HepG2 (cell line): ENCODE data around the gene LEAP2. TPM values are rescaled to one million over a fixed set of nuclear protein-coding genes. Genes with fewer than 3 reads are reported as not detected.
A peak's percentile ranks its signal among the peaks of the same experiment; 100 is the strongest.

Source experiments
- ARHGAP35 ChIP-seq: sonication (generic); formaldehyde crosslinking; IDR thresholded peaks from 2 replicates; pipeline ENCODE4 v1.9.0; 2022; ENCODE audit warnings: mild to moderate bottlenecking, inconsistent platforms, moderate library complexity, missing genetic modification reagents, borderline replicate concordance
- FOSL1 ChIP-seq: sonication (generic); formaldehyde crosslinking; IDR thresholded peaks from 2 replicates; pipeline ENCODE4 v1.9.0; 2021; ENCODE audit warnings: missing genetic modification reagents, borderline replicate concordance
- FOXO1 ChIP-seq: sonication (generic); formaldehyde crosslinking; IDR thresholded peaks from 2 replicates; pipeline ENCODE4 v1.4.0; 2020; ENCODE audit warnings: missing genetic modification reagents
- HOXD1 ChIP-seq: sonication (generic); formaldehyde crosslinking; IDR thresholded peaks from 2 replicates; pipeline ENCODE4 v1.5.0; 2020; ENCODE audit warnings: missing genetic modification reagents
- ISX ChIP-seq: sonication (generic); formaldehyde crosslinking; conservative IDR thresholded peaks from 2 replicates; pipeline ENCODE4 v1.5.0; 2020; ENCODE audit warnings: missing genetic modification reagents
- NFIB ChIP-seq: sonication (generic); formaldehyde crosslinking; IDR thresholded peaks from 2 replicates; pipeline ENCODE4 v1.9.0; 2021; ENCODE audit warnings: missing genetic modification reagents, mild to moderate bottlenecking, borderline replicate concordance
- RAD21 ChIP-seq: fragments of 450-650 bp; formaldehyde crosslinking; IDR thresholded peaks from 2 replicates; pipeline ENCODE4 v1.5.0; 2020; ENCODE audit warnings: mild to moderate bottlenecking
- REL ChIP-seq: sonication (generic); formaldehyde crosslinking; conservative IDR thresholded peaks from 2 replicates; pipeline ENCODE4 v1.8.0; 2022; ENCODE audit warnings: mild to moderate bottlenecking, missing genetic modification reagents, moderate library complexity
- SUZ12 ChIP-seq: fragments of 150-350 bp; IDR thresholded peaks from 2 replicates; pipeline ENCODE4 v1.6.1; 2014; ENCODE audit warnings: low read depth, low read length
- ZFX ChIP-seq: sonication (generic); formaldehyde crosslinking; IDR thresholded peaks from 2 replicates; pipeline ENCODE4 v1.4.0; 2020; ENCODE audit warnings: mild to moderate bottlenecking, low read depth, missing genetic modification reagents, moderate library complexity
- ZNF7 ChIP-seq: IDR thresholded peaks from 2 replicates; pipeline ENCODE4 v1.6.1; 2016; ENCODE audit warnings: missing biosample characterization, missing genetic modification reagents
- ZNF709 ChIP-seq: sonication (generic); formaldehyde crosslinking; IDR thresholded peaks from 2 replicates; pipeline ENCODE4 v1.5.0; 2020; ENCODE audit warnings: mild to moderate bottlenecking, missing genetic modification reagents
- ZNF777 ChIP-seq: sonication (generic); formaldehyde crosslinking; IDR thresholded peaks from 2 replicates; pipeline ENCODE4 v1.4.0; 2020; ENCODE audit warnings: missing genetic modification reagents
- polyA plus RNA-seq, 8 experiments: library from polyadenylated mRNA; depleted of rRNA in 3 of 8; stranded (reverse) in 7 of 8; unstranded in 1 of 8; fragments of >200 nt; fragmentation: Illumina TruSeq in 4 of 8; extraction: Trizol in 4 of 8; gene quantifications; 2 replicates each; pipeline versions ENCODE4 v1.2.1 to v1.2.3, GENCODE V29; 2011 to 2016; ENCODE audit warnings: low read depth in 4 of 8, missing spikeins in 1 of 8, mixed read lengths in 1 of 8; ENCODE audit not compliant: insufficient read depth in 1 of 8
- total RNA-seq, 5 experiments: library from RNA; depleted of rRNA; stranded (reverse); fragments of >200 nt; fragmentation: Illumina TruSeq; extraction: Trizol; gene quantifications; 2 replicates each; pipeline ENCODE4 v1.2.3, GENCODE V29; 2016; ENCODE audit warnings: low read depth in 1 of 5
- TF ChIP-seq, protein P1 (sequence below): conservative IDR thresholded peaks from 2 replicates; pipeline ENCODE4 v1.6.1; 2018; ENCODE audit warnings: missing genetic modification reagents
- TF ChIP-seq, protein P2 (sequence below): sonication (generic); formaldehyde crosslinking; IDR thresholded peaks from 2 replicates; pipeline ENCODE4 v1.5.1; 2020; ENCODE audit warnings: missing genetic modification reagents, mild to moderate bottlenecking, borderline replicate concordance
- TF ChIP-seq, protein P3 (sequence below): sonication (generic); formaldehyde crosslinking; conservative IDR thresholded peaks from 2 replicates; pipeline ENCODE4 v1.8.1; 2023; ENCODE audit warnings: missing genetic modification reagents
- TF ChIP-seq, protein P4 (sequence below): sonication (generic); formaldehyde crosslinking; IDR thresholded peaks from 2 replicates; pipeline ENCODE4 v1.8.0; 2022; ENCODE audit warnings: mild to moderate bottlenecking, missing genetic modification reagents
- TF ChIP-seq, protein P5 (sequence below): sonication (generic); formaldehyde crosslinking; IDR thresholded peaks from 2 replicates; pipeline ENCODE4 v1.4.0; 2020; ENCODE audit warnings: mild to moderate bottlenecking, missing genetic modification reagents
- TF ChIP-seq, protein P6 (sequence below): sonication (generic); formaldehyde crosslinking; IDR thresholded peaks from 2 replicates; pipeline ENCODE4 v1.4.0; 2020; ENCODE audit warnings: missing genetic modification reagents
- TF ChIP-seq, protein P7 (sequence below): sonication (generic); formaldehyde crosslinking; IDR thresholded peaks from 2 replicates; pipeline ENCODE4 v1.4.0; 2020; ENCODE audit warnings: missing genetic modification reagents

The LEAP2 gene
- total and polyA plus RNA-seq, 2 of the 13 experiments (the other 11 are each of a cell fraction or from before 2014, with no cell fraction given), result 23.9 to 51.9 TPM

DNA sequence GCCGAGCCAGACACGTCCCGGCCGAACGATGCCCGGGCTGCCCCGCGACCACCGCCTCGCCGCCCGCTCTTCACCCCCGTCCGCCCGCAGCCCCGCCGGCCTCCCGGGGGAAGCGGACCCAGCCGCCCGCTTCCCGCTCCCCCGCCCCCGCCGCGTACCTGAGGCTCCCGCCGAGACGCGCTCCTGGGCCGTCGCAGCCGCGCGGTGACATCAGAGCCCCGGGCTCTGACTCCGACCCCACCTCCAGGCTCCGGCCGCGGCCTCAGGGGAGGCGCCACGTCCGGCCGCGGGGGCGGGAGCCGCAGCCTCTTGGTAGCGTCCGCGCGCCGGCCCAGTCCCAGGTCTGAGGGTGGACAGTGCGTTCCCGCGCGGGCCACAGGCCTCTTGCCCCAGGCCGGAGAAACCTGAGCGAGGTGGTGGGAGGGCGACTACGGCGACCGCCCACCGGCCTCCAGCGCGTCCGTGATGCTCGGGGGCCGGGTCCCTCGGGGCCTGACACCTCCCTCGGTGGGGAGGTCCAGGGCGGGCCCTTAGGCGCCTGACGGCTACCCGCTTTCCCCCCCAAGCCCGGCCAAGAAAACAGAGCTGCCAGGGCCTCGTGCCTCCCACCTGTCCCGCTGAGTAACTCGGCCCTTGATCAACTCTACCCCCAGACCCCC, 42.9 kb upstream of the LEAP2 start, which contains the start of gene SHROOM1 (continued):
- TF ChIP-seq ARHGAP35 (CRISPR knock-in tag) (peak; percentile 83; the same call in 1 of the 2 replicates), ISX (CRISPR knock-in tag) (no peak), FOSL1 (no peak), SUZ12 (no peak), ZNF7 (CRISPR knock-in tag) (no peak; the same call in 1 of the 2 replicates), RAD21 (CRISPR knock-in tag) (no peak), REL (no peak), HOXD1 (CRISPR knock-in tag) (no peak; the same call in 1 of the 2 replicates), ZNF709 (CRISPR knock-in tag) (0 out of 2 replicates have a peak, but pooled peaks have one; percentile 3), ZFX (CRISPR knock-in tag) (peak; percentile 93), FOXO1 (0 out of 2 replicates have a peak, but pooled peaks have one; percentile 37), NFIB (no peak), ZNF777 (CRISPR knock-in tag) (peak; percentile 24; the same call in 1 of the 2 replicates)
- TF ChIP-seq, protein P1, sequence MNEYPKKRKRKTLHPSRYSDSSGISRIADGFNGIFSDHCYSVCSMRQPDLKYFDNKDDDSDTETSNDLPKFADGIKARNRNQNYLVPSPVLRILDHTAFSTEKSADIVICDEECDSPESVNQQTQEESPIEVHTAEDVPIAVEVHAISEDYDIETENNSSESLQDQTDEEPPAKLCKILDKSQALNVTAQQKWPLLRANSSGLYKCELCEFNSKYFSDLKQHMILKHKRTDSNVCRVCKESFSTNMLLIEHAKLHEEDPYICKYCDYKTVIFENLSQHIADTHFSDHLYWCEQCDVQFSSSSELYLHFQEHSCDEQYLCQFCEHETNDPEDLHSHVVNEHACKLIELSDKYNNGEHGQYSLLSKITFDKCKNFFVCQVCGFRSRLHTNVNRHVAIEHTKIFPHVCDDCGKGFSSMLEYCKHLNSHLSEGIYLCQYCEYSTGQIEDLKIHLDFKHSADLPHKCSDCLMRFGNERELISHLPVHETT (CRISPR knock-in tag), result no peak
- TF ChIP-seq, protein P2, sequence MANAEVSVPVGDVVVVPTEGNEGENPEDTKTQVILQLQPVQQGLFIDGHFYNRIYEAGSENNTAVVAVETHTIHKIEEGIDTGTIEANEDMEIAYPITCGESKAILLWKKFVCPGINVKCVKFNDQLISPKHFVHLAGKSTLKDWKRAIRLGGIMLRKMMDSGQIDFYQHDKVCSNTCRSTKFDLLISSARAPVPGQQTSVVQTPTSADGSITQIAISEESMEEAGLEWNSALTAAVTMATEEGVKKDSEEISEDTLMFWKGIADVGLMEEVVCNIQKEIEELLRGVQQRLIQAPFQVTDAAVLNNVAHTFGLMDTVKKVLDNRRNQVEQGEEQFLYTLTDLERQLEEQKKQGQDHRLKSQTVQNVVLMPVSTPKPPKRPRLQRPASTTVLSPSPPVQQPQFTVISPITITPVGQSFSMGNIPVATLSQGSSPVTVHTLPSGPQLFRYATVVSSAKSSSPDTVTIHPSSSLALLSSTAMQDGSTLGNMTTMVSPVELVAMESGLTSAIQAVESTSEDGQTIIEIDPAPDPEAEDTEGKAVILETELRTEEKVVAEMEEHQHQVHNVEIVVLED (CRISPR knock-in tag), result peak; percentile 61; the same call in 1 of the 2 replicates
- TF ChIP-seq, protein P3, sequence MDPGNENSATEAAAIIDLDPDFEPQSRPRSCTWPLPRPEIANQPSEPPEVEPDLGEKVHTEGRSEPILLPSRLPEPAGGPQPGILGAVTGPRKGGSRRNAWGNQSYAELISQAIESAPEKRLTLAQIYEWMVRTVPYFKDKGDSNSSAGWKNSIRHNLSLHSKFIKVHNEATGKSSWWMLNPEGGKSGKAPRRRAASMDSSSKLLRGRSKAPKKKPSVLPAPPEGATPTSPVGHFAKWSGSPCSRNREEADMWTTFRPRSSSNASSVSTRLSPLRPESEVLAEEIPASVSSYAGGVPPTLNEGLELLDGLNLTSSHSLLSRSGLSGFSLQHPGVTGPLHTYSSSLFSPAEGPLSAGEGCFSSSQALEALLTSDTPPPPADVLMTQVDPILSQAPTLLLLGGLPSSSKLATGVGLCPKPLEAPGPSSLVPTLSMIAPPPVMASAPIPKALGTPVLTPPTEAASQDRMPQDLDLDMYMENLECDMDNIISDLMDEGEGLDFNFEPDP (CRISPR knock-in tag), result no peak
- TF ChIP-seq, protein P4, sequence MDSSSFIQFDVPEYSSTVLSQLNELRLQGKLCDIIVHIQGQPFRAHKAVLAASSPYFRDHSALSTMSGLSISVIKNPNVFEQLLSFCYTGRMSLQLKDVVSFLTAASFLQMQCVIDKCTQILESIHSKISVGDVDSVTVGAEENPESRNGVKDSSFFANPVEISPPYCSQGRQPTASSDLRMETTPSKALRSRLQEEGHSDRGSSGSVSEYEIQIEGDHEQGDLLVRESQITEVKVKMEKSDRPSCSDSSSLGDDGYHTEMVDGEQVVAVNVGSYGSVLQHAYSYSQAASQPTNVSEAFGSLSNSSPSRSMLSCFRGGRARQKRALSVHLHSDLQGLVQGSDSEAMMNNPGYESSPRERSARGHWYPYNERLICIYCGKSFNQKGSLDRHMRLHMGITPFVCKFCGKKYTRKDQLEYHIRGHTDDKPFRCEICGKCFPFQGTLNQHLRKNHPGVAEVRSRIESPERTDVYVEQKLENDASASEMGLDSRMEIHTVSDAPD, result no peak
- TF ChIP-seq, protein P5, sequence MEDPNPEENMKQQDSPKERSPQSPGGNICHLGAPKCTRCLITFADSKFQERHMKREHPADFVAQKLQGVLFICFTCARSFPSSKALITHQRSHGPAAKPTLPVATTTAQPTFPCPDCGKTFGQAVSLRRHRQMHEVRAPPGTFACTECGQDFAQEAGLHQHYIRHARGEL (CRISPR knock-in tag), result no peak
- TF ChIP-seq, protein P6, sequence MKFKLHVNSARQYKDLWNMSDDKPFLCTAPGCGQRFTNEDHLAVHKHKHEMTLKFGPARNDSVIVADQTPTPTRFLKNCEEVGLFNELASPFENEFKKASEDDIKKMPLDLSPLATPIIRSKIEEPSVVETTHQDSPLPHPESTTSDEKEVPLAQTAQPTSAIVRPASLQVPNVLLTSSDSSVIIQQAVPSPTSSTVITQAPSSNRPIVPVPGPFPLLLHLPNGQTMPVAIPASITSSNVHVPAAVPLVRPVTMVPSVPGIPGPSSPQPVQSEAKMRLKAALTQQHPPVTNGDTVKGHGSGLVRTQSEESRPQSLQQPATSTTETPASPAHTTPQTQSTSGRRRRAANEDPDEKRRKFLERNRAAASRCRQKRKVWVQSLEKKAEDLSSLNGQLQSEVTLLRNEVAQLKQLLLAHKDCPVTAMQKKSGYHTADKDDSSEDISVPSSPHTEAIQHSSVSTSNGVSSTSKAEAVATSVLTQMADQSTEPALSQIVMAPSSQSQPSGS (CRISPR knock-in tag), result peak; percentile 43; the same call in 1 of the 2 replicates
- TF ChIP-seq, protein P7, sequence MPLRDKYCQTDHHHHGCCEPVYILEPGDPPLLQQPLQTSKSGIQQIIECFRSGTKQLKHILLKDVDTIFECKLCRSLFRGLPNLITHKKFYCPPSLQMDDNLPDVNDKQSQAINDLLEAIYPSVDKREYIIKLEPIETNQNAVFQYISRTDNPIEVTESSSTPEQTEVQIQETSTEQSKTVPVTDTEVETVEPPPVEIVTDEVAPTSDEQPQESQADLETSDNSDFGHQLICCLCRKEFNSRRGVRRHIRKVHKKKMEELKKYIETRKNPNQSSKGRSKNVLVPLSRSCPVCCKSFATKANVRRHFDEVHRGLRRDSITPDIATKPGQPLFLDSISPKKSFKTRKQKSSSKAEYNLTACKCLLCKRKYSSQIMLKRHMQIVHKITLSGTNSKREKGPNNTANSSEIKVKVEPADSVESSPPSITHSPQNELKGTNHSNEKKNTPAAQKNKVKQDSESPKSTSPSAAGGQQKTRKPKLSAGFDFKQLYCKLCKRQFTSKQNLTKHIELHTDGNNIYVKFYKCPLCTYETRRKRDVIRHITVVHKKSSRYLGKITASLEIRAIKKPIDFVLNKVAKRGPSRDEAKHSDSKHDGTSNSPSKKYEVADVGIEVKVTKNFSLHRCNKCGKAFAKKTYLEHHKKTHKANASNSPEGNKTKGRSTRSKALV (CRISPR knock-in tag), result no peak
